Heart right ventricle (tissue), 16 donors: ENCODE measurements around the gene CREG2. TPM values are rescaled to one million over a fixed set of nuclear protein-coding genes. Genes with fewer than 3 reads are reported as not detected.

Experiments used
- ATAC-seq, 8 donors: fragments of 200-7000 bp; cut with Tn5 transposase; one replicate each; pipeline ENCODE4 v1.9.1; 2020; ENCODE audit warnings: mild to moderate bottlenecking in 8 of 8, moderate library complexity in 8 of 8, moderate number of reproducible peaks in 1 of 8
- DNase-seq, 2 donors: peaks; one replicate each; pipeline ENCODE4 v3.0.0-alpha.2; 2020
- H3K27ac ChIP-seq, 10 donors: fragments of 200-600 bp; sonication (generic) in 2 of 10; one replicate each; pipeline versions ENCODE4 v1.5.0 to v1.8.0; 2020 to 2022; ENCODE audit warnings: mild to moderate bottlenecking in 3 of 10
- H3K27me3 ChIP-seq, 7 donors: fragments of 200-600 bp; one replicate each; pipeline ENCODE4 v1.8.0; 2021 to 2022; ENCODE audit warnings: mild to moderate bottlenecking in 2 of 7
- H3K36me3 ChIP-seq, 9 donors: fragments of 200-600 bp; sonication (generic) in 1 of 9; one replicate each; pipeline versions ENCODE4 v1.5.0 to v1.8.0; 2020 to 2022; ENCODE audit warnings: mild to moderate bottlenecking in 2 of 9
- H3K4me1 ChIP-seq, 9 donors: fragments of 200-600 bp; sonication (generic) in 1 of 9; one replicate each; pipeline versions ENCODE4 v1.5.0 to v1.8.0; 2020 to 2022; ENCODE audit warnings: mild to moderate bottlenecking in 4 of 9
- H3K4me3 ChIP-seq, 10 donors: fragments of 200-600 bp; sonication (generic) in 2 of 10; one replicate each; pipeline versions ENCODE4 v1.5.0 to v1.8.0; 2020 to 2022; ENCODE audit warnings: mild to moderate bottlenecking in 7 of 10, moderate library complexity in 2 of 10
- H3K9me3 ChIP-seq, 11 donors: fragments of 200-600 bp in 10 of 11; sonication (generic) in 2 of 11; one replicate each; pipeline versions ENCODE4 v1.5.0 to v1.8.0; 2013 to 2022; ENCODE audit warnings: mild to moderate bottlenecking in 2 of 11, control low read depth in 1 of 11, moderate library complexity in 1 of 11
- CTCF ChIP-seq, 9 donors: fragments of 200-600 bp; sonication (generic) in 2 of 9; IDR thresholded peaks; one replicate each; pipeline versions ENCODE4 v1.5.0 to v1.8.0; 2021 to 2022; ENCODE audit warnings: antibody characterized with exemption in 9 of 9, mild to moderate bottlenecking in 5 of 9, moderate library complexity in 1 of 9
- WGBS, 2 donors: extraction: QIAGEN DNeasy Blood & Tissue Kit; methylation state at CpG; one replicate each; pipeline ENCODE4 v1.1.7; 2013; ENCODE audit warnings: inconsistent platforms in 1 of 2; 5-methylcytosine and 5-hydroxymethylcytosine counted together
- intact Hi-C, 10 donors: fragments of 100-400 bp; cut with DNase I; formaldehyde crosslinking; loops; one replicate each; pipeline versions ENCODE4 v1.11.1 to v1.14.2; 2022
- polyA plus RNA-seq, 2 donors: library from polyadenylated mRNA; stranded (reverse); fragments of 200-250 nt; gene quantifications; one replicate each; pipeline ENCODE4 v1.2.3, GENCODE V29; 2013
- total RNA-seq, 10 donors: library from RNA; stranded (reverse); fragmentation: NEBNext Ultra II Directional in 3 of 10; extraction: Animal tissue kit (Norgen Biotek cat#: 25700) in 3 of 10; gene quantifications; one replicate each; pipeline versions ENCODE4 v1.2.1 to v1.2.4, GENCODE V29; 2021 to 2023
- donor health status: Arrhythmogenic right ventricular cardiomyopathy.
- donor health status: ischemic (EF 13 %, LVEDD 7.1; RV severe dilation, severe dysfunction).
- donor health status: healthy with polysubstance abuse.
- donor health status: DM: no; HTN: yes; CAD: no.
- donor health status: DM: no; HTN: no; CAD: no.
- donor health status: ischemic (EF 25% LVEDD 6.9; RV normal size, moderate dysfunction).
- donor health status: ischemic (EF 25% LVEDD 5.7; RV mildly dilated, moderate dysfunction).
- donor health status: healthy.
- donor health status: DM: yes; HTN: yes; CAD: no.
- donor health status: Ischemic cardiomyopathy.
- donor health status: ischemic (EF 35%, LVEDD 5.7; RV mildly dilated, moderate dysfunction).
- donor health status: nonischemic (EF 11% LVEDD 7.7; RV severe dilation, severe dysfunction).
- donor health status: DM: yes; HTN: yes; CAD: no.
- donor health status: PGD.
- donor health status: ischemic (EF 29% LVEDD 5.4; RV normal size, mild dysfunction).
- donor health status: nonischemic (EF 23%, LVEDD 6.1; RV moderate dilation, normal function).

Gene CREG2
- total and polyA plus RNA-seq, 12 donors: 0.24 to 1.4 (median 0.70) TPM; not detected in 5

GRCh38 chr2:101403745-101404144 lies 16.4 kb upstream of the CREG2 start:
- ATAC-seq: no peak
- H3K27me3 ChIP-seq: peaks cover 0 to 14% (median 0%) of the 10 kb centered on the region in 7 donors
- no peaks in the 10 kb centered on the region for H3K36me3 ChIP-seq
- H3K4me3 ChIP-seq: no peak overlapping the region
- H3K4me1 ChIP-seq: peaks cover 0 to 28% (median 0%) of the 10 kb centered on the region in 9 donors
- no peak for TF ChIP-seq CTCF (IDR thresholded peaks at IDR 0.05)
- no peaks in the 10 kb centered on the region for H3K9me3 ChIP-seq
- intact Hi-C loops: loop anchor here in 1 of 10 donors (5.0 kb wide), 1 partner anchor 996 kb away; no protein-coding TSS in a partner anchor
- DNase-seq: no peak
- WGBS, 2 donors: 91 to 95% methylated on average over 1 of the region's 1 CpG
- no peak overlapping the region for H3K27ac ChIP-seq

GRCh38 chr2:101402630-101403029 lies 15.3 kb upstream of the CREG2 start:
- H3K36me3 ChIP-seq: no peaks in the 10 kb centered on the region

GRCh38 chr2:101401906-101402305 lies 14.6 kb upstream of the CREG2 start:
- H3K4me1 ChIP-seq: peaks cover 0 to 28% (median 0%) of the 10 kb centered on the region in 9 donors
- intact Hi-C loops: loop anchor here in 1 of 10 donors (5.0 kb wide), 1 partner anchor 995 kb away; no protein-coding TSS in a partner anchor
- 86% methylated on average over 5 of the region's 5 CpGs for WGBS, 2 donors
- H3K9me3 ChIP-seq: no peaks in the 10 kb centered on the region
- ATAC-seq: no peak
- peaks cover 0 to 14% (median 0%) of the 10 kb centered on the region in 7 donors for H3K27me3 ChIP-seq
- TF ChIP-seq CTCF (IDR thresholded peaks at IDR 0.05): no peak
- H3K4me3 ChIP-seq: no peak overlapping the region
- H3K27ac ChIP-seq: no peak overlapping the region
- no peak for DNase-seq
- no peaks in the 10 kb centered on the region for H3K36me3 ChIP-seq

More at GRCh38 chr2:101402630-101403029, 15.3 kb upstream of the CREG2 start:
- ATAC-seq (no peak), DNase-seq (no peak)
- 94 to 96% methylated on average over 6 of the region's 6 CpGs for WGBS, 2 donors
- Histone ChIP-seq H3K4me3 (no peak overlapping the region), H3K27ac (no peak overlapping the region), H3K27me3 (peaks cover 0 to 14% (median 0%) of the 10 kb centered on the region in 7 donors), H3K4me1 (peaks cover 0 to 28% (median 0%) of the 10 kb centered on the region in 9 donors), H3K9me3 (no peaks in the 10 kb centered on the region)
- intact Hi-C loops: loop anchor here in 1 of 10 donors (5.0 kb wide), 1 partner anchor 995 kb away; no protein-coding TSS in a partner anchor
- TF ChIP-seq CTCF (IDR thresholded peaks at IDR 0.05): no peak

- 90 to 93% methylated on average over 8 of the region's 8 CpGs for WGBS, 2 donors
- Histone ChIP-seq H3K4me1 (peaks cover 0 to 28% (median 0%) of the 10 kb centered on the region in 9 donors), H3K36me3 (no peaks in the 10 kb centered on the region), H3K4me3 (no peak overlapping the region), H3K9me3 (no peaks in the 10 kb centered on the region), H3K27me3 (peaks cover 0 to 14% (median 0%) of the 10 kb centered on the region in 7 donors), H3K27ac (no peak overlapping the region)
- DNase-seq (no peak), ATAC-seq (no peak)
- intact Hi-C loops: loop anchor here in 1 of 10 donors (5.0 kb wide), 1 partner anchor 994 kb away; no protein-coding TSS in a partner anchor
- TF ChIP-seq CTCF (IDR thresholded peaks at IDR 0.05): no peak
These were observed 14.0 kb upstream of the CREG2 start for GRCh38 chr2:101401326-101401665.
